GM11168 (cell line): ENCODE results near the gene PTPMT1.
"Not testable (repeated sequence)": the region's sequence is repeated elsewhere in the genome, so short reads cannot be mapped to it uniquely, and the experiment has no call there.

ENCODE experiments used
- in situ Hi-C: fragments of 300-500 bp; cut with MboI; formaldehyde crosslinking; loops from one replicate; pipeline ENCODE4 v1.12.0; 2022; ENCODE audit warnings: low sequenced_read_pairs; ENCODE audit not compliant: unreplicated experiment

Gene PTPMT1

GRCh38 chr11:47565340-47566148 lies at the start of gene PTPMT1:
Gene PTPMT1 (plus strand): TSS chr11:47565599. CDS start chr11:47565623, 24 bp downstream.
- in situ Hi-C loops: no loop called here

GRCh38 chr11:47516155-47516554 lies 49.2 kb upstream of the PTPMT1 start:
- in situ Hi-C loops: no loop called here

- in situ Hi-C loops: no loop called here
Observed at GRCh38 chr11:47516984-47517853, 48.2 kb upstream of the PTPMT1 start.

- in situ Hi-C loops: no loop called here
Observed at GRCh38 chr11:47518212-47518964, 47.0 kb upstream of the PTPMT1 start.

GRCh38 chr11:47523490-47524225 lies 41.7 kb upstream of the PTPMT1 start:
- in situ Hi-C loops: no loop called here

- in situ Hi-C loops: no loop called here
Observed at GRCh38 chr11:47524291-47524874, 41.0 kb upstream of the PTPMT1 start.

GRCh38 chr11:47526032-47526431 lies 39.4 kb upstream of the PTPMT1 start:
- in situ Hi-C loops: not testable (repeated sequence)

GRCh38 chr11:47527186-47527585 lies 38.2 kb upstream of the PTPMT1 start:
- in situ Hi-C loops: no loop called here

GRCh38 chr11:47529951-47530350 lies 35.4 kb upstream of the PTPMT1 start:
- in situ Hi-C loops: no loop called here

GRCh38 chr11:47530721-47531120 lies 34.7 kb upstream of the PTPMT1 start:
- in situ Hi-C loops: not testable (repeated sequence)

- in situ Hi-C loops: no loop called here
Observed at GRCh38 chr11:47531666-47532065, 33.7 kb upstream of the PTPMT1 start.

- in situ Hi-C loops: no loop called here
Observed at GRCh38 chr11:47532597-47533213, 32.7 kb upstream of the PTPMT1 start.

GRCh38 chr11:47533690-47534151 lies 31.7 kb upstream of the PTPMT1 start:
- in situ Hi-C loops: no loop called here

- in situ Hi-C loops: no loop called here
Observed at GRCh38 chr11:47534704-47535251, 30.6 kb upstream of the PTPMT1 start.

GRCh38 chr11:47536915-47537314 lies 28.5 kb upstream of the PTPMT1 start:
- in situ Hi-C loops: no loop called here

GRCh38 chr11:47538741-47539565 lies 26.4 kb upstream of the PTPMT1 start:
- in situ Hi-C loops: no loop called here

GRCh38 chr11:47539681-47540039 lies 25.7 kb upstream of the PTPMT1 start:
- in situ Hi-C loops: no loop called here

- in situ Hi-C loops: no loop called here
Observed at GRCh38 chr11:47541070-47541469, 24.3 kb upstream of the PTPMT1 start.
